HS-27A (cell line): Measurements from ENCODE around the gene TMEM250.

Experiments used
- DNase-seq: peaks from one replicate; pipeline ENCODE4 v3.0.0-alpha.2; 2012; ENCODE audit warnings: low read depth, missing footprints

The TMEM250 gene

DNA sequence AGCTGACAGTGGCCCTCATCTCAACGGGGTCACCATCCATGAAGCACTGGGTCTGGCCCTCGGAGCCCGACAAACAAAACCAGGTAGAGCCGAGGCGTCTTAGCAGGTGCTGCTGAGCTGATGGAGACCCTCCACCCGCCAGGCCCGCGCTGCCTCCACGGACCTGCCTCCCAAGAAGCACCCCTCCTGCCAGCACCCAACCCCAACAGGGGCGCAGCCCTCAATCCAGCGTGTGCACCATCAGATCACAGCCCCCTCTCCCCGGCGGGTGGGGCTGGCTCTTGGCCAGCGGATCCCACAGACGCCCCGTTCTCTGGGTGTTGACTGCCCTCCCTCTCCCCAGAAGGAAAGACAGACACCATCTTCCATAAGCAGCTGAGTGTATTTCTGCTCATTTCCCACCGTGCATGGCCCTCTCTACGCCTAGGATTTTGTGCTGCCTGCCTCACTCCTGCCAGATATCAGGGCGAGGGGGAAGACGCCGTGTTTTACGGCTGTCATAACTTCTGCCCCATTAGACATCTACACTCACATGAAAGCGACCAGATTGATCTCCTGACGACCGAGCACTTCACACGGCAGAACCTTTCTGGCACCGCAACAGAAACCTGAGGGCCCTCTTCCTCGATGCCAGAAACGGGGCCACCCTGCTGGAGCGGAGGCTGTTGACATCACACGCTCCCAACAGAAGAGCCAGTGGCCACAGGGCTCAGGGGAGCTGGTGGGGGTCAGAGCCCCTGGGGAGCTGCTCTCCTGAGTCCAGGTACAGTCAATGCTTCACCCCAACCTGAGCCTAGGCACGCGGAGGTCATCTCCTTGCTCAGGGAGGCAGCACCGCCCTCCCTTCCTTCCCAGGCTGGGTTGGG is 35.9 kb downstream of the TMEM250 start:
- no peak for DNase-seq

GRCh38 chr9:136081826-136082495 is 36.7 kb downstream of the TMEM250 start:
- DNase-seq: no peak

- DNase-seq: no peak
These were observed 37.4 kb downstream of the TMEM250 start for GRCh38 chr9:136081113-136081825.

- DNase-seq: no peak
These were observed 38.0 kb downstream of the TMEM250 start for GRCh38 chr9:136080716-136081112.

GRCh38 chr9:136079916-136080246 is 38.8 kb downstream of the TMEM250 start:
- DNase-seq: no peak

- no peak for DNase-seq
These were observed 39.3 kb downstream of the TMEM250 start for GRCh38 chr9:136079211-136079915.

DNA sequence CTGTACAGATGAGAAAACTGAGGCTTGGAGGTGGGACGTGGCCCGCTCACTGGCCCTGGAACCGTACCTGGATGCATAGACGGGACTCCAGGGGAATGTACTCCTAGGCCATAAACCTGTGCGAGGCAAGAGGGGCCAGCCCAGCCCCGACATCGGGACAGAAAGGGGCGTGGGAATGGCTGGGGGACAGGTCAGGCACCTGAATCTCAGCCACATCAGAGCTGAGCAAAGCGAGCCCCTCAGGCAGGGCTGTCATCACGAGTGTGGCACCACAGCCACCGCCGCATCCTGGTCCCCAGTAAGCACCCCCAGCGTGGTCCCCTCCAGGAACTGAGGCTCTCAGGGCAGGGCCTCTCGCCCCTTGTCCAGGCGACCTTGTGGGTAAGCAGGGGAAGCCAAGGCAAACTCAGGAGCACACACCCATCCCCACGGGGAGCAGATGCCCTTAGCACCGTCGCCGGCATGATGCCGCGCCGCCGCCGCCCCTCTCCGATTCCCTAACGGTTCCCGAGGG is 40.1 kb downstream of the TMEM250 start:
- no peak for DNase-seq

DNA sequence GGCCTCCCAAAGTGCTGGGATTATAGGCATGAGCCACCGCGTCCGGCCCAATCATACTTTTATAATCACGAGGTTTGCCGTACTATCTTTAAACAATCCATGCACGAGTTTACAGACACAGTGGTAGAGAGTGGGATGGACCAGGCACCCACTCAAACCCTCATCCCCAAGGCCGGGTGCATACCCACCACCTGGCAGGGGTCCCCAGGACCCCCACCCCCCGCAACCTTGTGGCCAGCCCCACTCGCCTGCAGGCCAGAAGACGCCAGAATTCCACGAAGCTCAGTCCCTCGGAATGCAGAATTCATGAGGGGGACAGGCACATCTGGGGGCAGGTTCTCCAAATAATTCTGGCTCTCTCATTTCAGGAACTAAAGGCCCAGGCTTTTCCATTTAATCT is 40.7 kb downstream of the TMEM250 start:
- DNase-seq: no peak

GRCh38 chr9:136077491-136077890 is 41.2 kb downstream of the TMEM250 start:
- DNase-seq: no peak

- no peak for DNase-seq
These were observed 42.6 kb downstream of the TMEM250 start for GRCh38 chr9:136075881-136076678.

DNA sequence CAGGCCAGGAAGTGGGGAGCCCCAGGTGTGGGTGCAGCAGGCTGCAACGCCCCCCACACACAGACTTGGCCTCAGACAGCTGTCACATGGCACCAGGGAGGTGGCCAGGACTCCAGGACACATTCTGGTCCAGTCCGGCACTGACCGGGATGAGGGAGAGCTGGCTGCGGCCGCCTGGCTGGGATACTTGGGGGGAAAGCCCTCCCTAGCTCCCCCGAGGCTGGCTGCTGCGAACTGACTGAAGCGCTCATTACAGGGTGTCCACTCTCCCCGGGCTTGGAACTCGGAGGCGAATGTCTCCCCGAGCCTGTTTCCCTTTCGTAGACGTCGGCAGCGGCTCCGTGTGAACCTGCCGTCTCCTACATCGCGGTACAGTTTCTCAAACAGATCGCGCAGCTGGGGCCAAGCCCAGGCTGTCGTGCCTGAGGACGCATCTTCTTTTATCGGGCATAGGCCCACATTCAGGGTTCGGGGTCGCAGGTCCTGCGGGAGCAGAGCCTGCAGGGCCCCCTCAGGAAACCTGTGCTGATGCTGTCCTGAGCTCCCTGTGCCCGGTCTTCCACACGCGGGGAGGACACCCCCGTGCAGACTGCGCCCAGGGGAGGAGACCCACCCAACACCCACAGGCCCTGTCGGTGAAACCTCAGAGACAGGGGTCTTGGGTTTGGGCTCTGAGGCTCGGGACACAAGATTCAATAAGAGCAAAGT is 43.4 kb downstream of the TMEM250 start:
- DNase-seq: no peak

GRCh38 chr9:136074706-136075105 is 44.0 kb downstream of the TMEM250 start:
- DNase-seq: no peak
